ENCODE data around the gene CCDC88C.

Gene CCDC88C

DNA sequence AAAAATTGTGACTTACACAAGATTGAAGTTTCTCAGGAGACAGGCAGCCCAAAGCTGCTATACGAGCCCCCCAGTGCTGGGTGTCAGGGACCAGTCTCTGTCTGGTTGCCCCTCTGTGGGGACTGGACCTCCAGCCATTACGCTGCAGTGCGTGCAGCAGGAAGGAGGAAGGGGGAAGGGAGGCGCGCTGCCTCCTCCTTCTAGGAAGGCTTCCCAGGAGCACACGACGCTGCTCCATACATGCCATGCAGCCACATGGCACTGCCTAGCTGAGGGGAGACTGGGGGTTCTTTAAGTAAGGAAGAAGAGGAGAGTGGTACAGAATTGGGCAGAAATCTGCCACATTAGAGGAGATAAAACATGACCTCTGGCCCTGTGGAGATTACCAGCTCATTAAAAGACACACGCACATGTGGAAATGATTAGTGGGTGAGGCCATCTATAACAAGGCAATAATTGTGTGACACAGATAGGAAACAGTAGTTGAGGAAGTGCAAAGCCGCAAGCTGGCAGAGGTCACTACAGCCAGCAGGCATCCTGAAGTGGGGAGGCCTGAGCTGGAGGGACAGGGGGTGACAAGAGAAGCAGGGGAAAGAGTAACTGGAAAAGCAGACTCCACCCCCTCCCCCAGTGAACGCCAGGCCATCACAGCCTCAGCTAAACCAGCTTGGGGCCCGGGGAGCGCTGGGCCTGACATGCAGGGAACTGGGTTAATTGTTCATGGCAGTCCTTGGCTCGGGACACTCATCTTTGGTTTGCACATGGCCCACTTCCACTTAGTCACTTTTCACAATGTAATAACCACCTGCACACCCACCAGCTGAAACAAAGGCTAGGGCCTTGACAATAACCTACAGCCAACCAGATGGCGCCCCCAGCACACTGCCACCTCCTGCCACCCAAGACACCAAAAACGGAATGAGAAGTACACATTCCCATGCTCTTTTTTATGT, 39.6 kb downstream of the CCDC88C start:
- DNase-seq (ENCODE audit: low read depth) = no peak

- no peak for DNase-seq (ENCODE audit: low read depth)
Measured at GRCh38 chr14:91376547-91377477, 40.8 kb downstream of the CCDC88C start.

DNA sequence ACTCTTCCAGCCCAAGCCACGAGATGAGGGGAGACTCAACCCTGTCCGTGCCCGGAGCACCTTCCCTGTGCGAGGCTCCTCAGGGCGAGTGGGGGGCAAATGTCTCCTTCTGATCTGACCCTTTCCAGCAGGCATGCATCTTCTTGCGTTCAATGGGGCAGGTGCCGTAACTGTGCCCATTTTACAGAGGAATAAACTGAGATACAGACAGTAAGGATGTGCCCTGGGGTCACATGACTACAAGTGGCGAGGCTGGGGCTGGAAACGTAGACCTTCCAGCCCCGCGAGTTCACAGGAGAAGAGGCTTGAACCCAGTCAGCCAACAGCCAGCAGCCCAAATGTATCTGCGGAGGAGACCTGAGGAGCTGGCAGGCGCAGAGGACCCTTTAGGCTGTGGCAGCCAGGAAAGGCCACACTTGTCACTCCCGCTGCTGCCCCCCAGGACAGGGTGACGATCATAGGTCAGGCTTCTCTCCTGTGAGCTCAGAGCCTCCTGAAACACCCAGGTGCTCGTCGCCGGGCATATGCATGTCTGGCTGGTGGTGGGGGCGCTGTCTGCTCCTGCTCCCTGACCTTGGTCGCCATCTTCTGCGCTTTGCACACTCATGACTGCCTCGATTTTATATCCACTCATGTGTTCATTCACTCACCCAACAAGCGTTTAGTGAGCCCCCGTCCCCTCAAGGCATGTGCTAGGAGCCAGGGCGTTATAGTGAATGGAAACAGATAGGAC, 41.7 kb downstream of the CCDC88C start:
- DNase-seq (ENCODE audit: low read depth) = no peak

DNA sequence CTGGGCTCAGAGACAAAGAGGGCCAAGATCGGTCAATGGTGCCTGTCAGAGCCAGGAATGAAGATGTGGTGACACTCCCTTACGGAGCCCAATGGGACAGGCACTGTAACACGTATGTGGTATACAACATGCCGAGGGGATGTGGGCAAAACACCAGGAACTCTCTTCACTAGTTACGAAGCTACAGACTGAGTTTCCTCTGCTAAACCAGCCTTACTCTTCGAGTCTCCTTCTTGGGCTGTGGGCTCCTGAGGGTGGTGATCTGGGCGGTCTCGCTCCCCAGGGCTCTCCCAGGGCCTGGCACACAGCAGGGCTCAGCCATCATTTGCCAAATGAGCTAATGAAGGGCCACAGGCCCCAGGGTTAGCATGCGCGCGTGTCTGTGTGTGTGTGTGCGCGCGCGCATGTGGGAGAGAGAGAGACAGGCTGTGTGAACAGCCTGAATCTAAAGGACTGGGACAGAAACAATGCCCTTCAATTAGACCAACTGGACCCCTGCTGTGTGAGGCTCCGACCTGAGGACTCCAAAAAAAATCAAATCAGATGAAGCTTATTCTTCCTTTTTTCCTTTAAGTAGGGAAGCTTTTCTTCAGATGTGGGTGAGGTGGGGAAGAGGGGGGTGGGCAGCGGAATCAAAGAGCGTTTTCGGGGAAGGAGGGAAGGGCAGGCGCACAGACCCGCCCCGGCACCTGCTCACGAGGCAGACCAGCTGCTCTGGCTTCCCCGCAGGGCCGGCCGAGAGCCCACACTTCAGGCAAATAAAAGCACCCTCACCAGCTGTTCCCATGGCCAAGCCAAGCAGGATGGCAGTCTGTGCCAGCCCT, 42.5 kb downstream of the CCDC88C start:
- no peak for DNase-seq (ENCODE audit: low read depth)

- DNase-seq (ENCODE audit: low read depth) = no peak
Measured at GRCh38 chr14:91374287-91374878, 43.2 kb downstream of the CCDC88C start.

DNA sequence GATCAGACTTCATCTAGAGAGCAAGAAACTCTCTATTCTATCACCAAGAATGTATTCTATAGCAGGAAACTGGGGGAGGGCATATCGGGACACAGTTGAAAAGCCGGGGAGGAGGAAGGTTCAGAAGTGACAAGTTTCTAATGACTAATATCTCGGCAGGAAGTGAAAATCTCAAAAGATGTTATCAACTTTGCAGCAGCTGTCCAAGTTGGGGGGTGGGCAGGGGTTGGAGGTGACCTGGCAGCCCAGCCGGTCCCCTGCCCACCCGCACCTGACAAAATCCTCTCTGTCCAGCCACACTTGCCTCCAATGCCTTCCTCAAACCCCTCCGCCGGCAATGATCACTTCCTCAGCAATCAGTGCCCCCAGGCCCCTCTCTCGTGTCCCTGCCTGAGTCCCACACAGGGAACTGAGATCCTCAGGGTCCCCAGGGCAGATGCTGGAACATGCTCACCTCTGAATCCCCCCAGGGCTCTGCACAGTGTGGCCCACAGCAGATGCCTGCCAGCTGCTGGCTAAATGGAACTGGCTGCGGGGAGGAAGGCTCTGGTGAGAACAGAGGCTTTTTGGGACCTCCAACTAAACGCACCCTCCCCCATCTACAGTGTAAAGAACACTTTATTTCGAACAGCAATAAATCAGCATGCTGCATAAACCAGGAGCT, 43.9 kb downstream of the CCDC88C start:
- DNase-seq (ENCODE audit: low read depth) = no peak

DNA sequence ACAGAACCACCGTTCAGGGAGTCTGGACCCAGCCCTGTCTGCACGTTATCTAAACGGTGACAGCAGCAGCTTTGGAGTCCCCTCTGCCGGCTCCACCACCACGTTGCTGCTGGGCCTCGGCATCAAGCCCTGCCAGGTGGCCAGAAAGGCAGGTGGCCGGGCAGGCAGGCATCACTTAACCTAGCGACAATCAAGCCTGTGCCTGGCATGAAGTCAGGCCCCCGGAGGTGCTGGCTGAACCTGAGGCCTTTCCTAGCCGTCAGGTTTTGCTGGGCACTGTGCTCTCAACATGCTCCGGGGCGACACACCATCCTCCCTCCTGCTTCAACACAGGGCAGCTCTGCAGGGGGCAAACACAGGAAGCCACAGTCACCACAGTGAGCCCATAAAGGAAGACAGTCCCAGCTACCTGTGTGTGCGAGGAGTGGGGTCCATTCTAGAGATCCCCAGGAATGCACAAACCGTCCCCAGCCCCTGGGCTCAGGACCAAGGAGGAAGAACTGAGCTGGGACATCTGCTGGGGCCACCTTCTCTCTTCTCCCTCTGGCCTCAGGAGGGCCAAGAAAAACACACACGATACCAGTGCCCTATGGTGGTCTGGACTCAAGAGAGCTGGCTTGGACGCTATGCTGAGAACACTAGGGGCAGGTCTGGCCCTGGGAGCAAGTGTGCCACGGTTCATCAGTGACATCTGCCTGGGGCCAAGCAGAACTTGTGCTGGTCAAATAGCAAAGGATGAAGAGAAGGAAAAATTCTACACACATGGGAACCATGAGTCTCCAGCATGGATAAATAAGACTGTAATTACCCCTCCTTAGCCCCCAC, 44.7 kb downstream of the CCDC88C start:
- DNase-seq (ENCODE audit: low read depth) = no peak

GRCh38 chr14:91371990-91372375, 45.6 kb downstream of the CCDC88C start:
- no peak for DNase-seq (ENCODE audit: low read depth)

DNA sequence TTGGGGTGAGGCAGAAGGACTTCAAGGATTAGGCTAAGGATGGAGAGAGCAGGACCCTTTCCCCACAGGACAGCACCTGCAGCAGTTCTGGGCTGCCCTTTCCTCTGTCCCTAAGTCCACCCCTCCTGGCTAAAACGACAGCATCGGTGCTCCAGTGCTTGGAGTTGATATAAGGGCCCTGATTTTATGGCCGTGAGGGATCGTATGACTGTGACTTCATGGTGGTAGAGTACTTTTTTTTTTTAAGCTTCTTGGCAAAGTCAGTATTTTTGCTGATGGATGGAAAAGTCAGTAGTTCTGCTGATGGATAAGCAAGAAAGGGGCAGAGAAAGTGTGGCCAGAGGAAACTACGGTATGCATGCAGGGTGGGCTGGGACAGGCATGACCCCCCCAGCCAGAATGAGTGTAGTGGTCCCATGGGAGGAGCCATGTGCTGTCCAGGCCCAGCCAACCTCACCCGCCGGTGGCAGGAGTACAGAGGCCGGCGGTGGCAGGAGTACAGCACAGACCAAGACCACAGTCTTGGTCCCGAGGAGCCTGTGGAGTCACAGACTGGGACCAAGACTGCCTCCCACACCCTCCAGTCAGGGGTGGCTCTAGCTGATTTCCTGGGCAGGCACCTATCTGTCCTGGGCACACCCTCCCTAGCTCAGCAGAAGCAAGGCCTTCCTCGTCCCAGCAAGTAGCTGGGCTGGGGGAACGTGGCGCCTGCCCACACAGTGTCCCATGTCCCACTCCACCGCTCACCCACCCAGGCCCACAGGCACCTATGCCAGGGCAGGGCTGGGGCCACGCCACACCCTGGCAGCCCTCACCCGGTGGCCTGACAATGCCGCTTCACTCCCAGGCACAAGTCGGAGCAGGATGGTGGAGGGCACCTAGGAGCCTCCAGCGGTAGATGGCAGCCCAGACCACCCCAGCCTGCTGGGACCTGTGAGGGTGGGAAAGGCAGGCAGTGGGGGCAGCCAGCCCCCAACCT, 46.3 kb downstream of the CCDC88C start:
- DNase-seq (ENCODE audit: low read depth) = no peak

DNA sequence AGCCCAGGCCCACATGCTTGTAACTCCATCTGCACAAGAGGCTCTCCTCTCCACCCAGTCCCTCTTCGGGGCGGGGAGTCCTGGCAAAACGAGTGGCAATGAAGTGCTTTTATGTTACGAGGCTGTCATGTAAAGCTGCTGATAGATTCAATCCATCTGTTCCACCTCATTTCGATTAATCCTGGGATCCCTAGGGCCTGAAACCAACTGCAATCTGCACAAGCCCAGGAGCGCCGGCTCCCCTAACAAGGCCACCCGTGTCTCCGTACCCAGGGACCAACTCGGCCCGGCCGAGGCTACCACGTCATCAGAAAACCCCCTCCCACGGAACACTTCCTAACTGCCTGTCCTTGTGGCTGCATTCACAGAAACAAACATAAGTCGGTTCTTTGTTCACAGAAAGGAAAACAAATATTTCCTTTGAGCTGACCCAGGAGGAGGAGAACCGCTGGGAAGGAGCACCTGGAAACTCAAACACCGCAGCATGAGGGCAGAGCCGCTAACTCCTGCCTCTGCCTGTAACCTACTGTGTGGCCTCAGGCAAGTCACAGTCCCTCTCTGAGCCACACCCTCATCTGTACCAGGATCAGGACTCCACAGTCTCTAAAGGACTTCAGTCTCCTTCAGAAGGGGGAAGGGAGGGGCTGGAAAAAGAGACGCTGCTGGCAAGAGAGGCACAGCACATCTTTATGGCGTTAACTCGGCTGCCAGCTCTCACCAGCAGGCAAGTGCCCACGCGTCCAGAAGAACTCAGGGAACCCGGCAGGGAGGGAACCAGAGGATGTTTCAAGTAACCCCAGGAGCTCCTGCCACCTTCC, 47.8 kb downstream of the CCDC88C start:
- DNase-seq (ENCODE audit: low read depth) = no peak

DNA sequence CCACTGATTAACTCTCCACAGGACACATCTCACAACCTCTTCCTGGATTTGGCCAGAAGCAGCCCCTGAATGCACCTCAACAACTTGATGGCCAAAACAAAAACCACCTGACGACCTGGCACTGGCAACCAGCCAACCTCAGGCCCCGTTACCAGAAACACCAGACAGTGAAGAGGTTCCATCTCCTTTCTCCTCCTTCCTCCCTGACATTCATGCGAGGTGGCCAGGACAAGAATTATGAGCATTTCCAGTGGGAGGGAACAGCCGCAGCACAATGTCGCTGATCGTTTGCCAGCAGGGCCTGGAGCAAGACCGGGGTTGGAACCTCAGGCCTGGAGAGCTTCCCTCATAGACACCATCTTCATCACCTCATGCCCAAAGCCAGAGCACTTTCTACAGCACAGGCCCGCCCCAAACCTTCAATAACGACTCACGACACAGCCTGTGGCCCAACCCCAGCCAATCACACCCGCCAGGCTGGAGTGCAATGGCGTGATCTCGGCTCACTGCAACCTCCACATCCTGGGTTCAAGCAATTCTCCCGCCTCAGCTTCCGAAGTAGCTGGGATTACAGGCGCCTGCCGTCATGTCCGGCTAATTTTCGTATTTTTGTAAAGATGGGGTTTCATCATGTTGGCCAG, 48.7 kb downstream of the CCDC88C start:
- no peak for DNase-seq (ENCODE audit: low read depth)

DNA sequence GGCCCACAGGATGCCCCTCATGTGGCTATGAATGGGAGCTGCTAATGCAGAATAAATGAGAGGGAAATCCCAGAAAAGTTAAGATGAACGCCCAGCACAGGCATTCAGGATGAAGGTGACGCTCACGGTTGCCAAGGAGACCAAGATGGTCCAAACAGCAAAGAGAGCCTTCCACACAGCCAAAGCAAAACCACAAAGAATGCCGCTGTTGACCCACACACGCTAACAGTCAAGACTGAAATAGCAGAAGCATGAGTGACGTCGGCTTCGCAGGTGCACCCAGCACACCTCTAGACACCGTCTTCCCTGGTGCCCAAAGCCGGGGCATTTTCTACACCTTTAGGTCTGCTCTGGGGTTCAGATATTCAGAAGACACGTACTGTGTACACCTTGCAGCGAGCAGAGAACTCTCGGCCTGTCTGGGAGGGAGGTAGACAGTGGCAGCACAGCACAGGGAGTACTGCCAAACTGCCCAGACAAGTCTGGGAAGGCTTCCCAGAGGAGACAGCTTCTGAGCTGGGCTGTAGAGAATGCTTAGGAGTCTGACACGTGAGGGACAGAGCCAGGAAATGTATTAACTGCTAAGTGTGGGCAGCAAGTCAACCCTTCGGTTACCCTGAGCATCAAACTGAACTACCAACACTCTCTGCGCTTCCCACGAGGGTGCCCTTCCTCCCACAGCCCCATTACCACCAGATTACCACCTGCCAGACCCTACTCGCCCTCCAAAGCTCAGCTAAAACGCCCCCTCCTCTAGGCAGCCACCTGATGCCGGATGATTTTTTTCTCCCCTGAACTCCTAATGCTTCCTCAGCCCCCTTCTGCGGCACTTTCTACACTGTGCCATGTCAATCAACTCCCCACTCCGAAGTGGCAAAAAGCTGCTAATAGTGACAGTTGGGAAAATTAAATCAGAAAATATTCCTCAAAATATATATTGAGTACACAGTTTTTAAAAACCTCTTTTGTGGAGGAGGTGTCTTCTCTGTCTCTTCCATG, 50.1 kb downstream of the CCDC88C start:
- no peak for DNase-seq (ENCODE audit: low read depth)

- DNase-seq (ENCODE audit: low read depth) = no peak
Measured at GRCh38 chr14:91366749-91367148, 50.9 kb downstream of the CCDC88C start.

DNA sequence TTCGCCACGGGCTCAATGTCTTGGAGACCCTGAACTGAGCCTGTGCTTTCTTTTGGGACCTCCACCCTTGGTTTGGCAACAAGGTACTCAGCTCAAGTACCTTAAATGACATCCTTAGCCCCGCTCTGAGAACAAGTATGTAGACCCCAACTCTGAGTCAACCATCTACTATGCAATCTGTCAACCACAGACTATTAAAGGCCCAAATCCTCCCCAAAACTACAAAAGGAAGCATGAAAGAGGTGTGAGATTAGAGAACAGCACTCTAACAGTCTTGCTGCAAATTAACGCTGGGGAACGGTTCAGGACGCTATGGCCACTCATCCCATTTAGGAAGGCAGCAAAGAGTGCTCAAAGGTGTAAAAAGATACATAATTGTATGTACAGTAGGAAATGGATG, 52.1 kb downstream of the CCDC88C start:
- no peak for DNase-seq (ENCODE audit: low read depth)

DNA sequence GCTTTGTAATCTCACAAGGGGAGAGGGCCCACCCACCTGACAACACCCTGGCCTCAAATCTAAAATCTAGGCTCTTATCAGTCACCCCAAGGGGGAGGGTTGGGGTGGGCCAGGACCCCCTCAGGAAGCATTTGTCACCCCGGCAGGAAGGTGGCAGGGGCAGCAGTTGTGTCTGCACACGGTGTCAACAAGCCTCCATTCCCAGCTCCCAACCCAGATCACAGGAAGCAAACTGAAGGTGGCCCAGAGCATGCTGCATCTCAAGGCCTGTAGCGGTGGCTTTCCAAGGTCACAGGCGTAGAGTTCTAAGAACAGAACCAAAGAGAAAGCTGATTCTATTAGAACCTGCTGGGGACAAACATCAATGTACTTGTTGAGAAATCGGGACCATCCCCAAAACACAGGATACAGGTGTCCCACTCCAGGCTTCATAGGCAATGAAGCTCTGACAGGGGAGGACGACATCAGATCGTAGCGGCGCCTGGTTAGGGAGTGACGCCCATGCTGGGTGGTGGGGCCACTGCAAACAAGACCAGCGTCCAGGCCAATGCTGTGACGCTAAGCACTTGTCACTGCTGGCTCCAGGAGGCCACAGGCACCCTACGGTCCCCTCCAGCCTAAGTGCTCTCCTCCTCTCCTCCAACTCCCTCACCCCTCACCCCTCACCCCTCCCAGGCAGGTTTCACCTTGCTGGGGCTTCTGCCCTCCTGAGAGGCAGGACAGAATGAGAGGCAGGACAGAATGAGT, 52.9 kb downstream of the CCDC88C start:
- no peak for DNase-seq (ENCODE audit: low read depth)

Data from stimulated activated CD8-positive, alpha-beta memory T cell treated with anti-CD3 and anti-CD28 coated beads, Interleukin-12 subunit alpha, Interleukin-12 subunit beta, amount 100 ng/mL, for 1 hour (primary cell).